ENCODE measurements around the gene DGCR6.
"Not testable (repeated sequence)": the region's sequence is repeated elsewhere in the genome, so short reads cannot be mapped to it uniquely, and the experiment has no call there.

- TF ChIP-seq CTCF (conservative IDR thresholded peaks at IDR 0.05; ENCODE audit: low read depth, low read length); RAD21 (IDR thresholded peaks at IDR 0.05; ENCODE audit: low read length); RCOR1 (IDR thresholded peaks at IDR 0.05; ENCODE audit: insufficient replicate concordance, low read length); USF2 (IDR thresholded peaks at IDR 0.05; ENCODE audit: low read depth, low read length); FOS (IDR thresholded peaks at IDR 0.05; ENCODE audit: low read depth, low read length); POLR2A (IDR thresholded peaks at IDR 0.05; ENCODE audit: low read depth, low read length): not testable (repeated sequence)
Observed at GRCh38 chr22:18893775-18894174, 12.3 kb upstream of the DGCR6 start.
